Measurements from ENCODE around the gene GRAP.
"Not testable (repeated sequence)": the region's sequence is repeated elsewhere in the genome, so short reads cannot be mapped to it uniquely, and the experiment has no call there.

The GRAP gene

DNA sequence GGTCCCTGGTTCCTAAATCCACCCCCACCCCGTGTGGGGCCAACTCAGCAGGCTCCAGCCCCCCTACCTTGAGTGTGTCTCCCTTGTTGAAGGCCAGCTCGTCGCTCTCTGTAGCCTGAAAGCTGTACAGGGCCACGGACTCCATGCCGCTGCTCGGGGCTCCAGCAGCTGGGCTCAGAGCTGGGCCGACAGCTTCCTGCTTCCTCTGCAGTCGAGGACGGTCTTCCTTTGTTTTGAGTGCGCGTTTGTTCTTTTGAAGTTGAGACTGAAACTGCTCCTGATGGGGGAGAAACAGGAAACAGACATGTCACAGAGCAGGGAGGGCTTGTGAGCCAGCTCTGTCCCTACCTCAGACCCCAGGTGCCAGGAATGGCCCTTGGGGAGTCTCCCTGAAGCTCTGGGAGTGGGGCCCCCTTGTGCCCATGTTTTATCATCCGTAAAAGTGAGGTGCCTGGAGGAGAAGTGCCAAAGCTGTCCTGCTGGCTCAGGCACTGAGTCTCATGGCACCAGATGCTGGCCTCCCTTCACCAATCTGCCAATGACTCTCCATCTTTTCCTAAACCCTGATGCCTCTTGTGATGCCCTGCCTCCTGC, at the start of gene GRAP:
Gene GRAP (minus strand): TSS at position 176 of the 594 bp plus-strand sequence. CDS start 31 bp downstream, at position 145.
- not testable (repeated sequence) for DNase-seq

DNA sequence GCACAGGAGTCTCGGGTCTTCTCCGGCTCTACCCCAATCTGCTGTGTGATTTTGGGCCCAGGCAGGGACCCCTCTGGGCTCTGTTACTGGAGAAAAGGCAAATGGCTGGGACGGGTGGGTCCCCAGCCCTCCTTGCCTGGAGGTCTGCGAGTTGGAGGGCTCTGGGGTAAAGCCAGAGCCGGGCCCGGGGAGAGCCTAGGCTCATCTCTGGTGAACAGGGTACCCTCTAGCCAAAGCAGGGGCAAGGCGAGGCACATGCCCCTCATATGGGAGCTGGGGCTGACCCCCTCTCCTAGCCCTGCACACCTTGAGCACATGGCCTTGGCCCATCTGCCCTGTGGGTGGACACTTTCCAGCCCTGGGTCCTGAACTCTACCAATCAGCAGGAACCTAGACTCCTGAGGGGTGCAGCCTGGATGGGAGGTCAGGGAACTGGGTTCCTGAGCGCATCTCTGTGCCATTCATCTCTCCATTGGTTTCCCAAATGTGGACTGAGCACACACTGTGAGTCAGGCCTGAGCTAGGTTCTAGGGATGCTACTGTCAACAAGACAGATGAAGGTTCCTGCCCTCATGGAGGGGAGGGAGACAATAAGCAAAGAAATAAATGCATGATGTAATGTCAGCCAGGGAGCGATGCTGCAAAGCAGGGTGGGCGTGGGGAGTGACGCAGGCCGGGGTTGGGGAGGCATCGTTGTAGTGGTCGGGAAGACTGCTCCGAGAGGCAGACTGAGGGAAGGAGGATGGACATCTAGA, 47.1 kb upstream of the GRAP start:
- not testable (repeated sequence) for DNase-seq

DNA sequence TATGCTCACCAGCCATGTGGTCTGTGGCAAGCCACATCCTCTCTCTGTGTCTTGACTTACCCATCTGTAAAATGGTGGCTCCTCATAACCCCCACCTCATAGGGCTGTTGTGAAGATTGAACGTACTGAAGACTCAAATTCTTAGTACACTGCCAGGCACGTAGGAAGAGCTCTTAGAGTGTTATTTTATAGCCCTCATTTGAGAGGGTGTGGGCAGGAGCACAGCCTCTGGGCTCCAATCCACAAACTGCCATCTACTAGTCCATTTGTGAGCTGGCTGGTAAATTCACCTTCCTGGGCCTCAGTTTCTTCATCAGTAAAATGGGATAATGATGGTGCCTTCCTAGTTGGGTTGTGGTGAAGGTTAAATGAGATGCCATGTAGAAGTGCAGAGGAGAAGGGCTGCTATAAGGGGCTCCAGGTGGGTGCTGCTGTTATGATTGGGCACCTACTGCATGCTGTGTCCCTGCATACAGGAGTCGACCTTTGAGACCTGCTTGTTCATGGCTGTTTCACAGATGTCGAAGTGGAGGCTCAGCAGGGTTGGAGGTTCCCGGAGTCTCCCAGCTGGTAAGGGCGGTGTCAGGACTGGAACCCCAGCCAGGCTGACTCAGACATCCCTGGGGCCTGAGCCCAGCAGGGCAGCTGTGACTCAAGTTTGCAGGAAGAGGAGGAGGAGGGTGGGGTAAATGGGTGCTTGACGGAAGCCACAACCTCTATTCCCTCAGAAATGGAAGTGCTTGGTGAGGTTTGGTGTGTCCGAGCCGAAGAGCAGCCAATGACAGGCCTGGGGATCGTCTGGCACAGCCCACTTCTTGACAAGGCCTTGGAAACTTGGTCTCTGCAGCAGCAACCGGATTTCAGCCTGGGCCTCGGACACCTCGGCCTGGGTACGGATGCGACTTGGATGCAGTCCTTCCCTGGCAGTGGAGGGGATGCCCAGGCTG, 46.3 kb upstream of the GRAP start:
- DNase-seq: not testable (repeated sequence)

DNA sequence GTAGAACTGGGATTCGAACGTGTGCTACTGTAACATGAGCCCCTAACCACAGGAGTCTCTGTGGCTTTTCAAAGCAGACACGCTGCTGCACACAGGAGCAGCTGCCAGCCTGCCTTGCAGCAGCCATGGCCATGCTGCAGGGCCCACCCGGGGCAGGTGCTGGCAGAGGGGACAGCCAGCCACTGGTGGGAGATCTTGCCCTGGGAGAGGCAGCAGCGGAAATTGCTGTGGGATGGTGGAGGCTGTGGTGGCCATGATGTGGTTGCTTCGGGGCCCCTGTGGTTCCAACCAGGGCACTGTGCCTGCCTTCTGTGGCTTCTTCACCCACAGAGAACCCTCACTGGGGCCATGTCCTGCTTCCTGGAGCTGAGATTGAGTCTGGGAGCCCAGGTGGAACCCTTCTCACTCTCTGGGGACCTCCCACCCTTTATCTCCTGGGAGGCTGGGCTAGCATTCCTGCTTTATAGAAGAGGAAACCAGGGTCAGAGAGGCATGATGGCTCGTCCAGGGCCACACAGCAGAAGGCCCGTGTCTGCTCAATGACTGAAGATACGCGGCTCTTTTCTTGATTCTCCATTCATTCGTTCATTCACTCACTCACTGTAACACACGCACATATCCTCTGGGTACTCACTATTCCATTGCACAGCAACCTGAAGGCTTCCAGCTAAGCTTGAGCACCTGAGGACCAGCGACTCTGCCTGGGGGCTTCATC, 43.5 kb upstream of the GRAP start:
- not testable (repeated sequence) for DNase-seq

DNA sequence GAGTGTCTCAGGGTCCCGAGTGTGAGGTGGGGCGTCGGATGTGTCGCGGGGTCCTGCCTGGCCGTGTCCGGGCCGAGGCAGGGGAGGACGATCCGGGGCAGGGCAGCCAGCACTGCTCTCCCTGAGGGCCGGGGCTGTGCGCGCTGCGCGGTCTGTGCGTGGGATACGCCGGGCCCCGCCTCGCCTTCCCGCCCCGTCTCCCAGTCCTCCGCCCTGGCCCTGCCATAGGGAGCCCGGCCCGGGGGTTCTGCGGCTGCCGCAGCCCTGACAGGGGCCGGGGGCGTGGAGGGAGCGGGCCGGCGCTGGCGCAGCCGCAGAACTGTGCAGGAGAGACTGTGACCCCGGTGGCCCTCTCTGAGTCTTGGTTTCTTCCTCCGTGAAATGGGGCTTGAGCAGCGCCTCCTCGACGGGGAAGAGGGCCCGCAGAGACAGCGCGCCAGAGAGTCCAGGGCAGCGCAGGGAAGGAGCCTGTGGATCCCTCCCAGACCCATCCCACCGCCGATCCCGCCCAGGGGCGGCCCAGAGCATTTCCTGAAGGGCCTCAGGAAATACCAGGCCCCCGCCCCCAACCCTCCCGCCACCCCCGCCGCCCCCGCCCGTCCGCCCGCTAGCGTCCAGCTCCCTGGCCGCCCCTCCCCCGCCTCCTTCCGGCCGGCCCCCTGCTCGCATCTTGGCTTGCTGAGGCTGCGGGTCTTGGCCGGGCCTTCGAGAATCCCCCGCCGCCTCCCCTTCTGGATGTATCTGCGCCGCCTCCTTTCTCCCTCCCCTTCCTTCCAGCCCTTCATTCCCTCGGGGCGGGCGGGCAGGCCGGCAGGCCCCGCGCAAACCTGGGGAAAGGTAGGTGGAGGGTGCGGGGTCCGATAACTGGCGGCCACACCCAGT, 42.3 kb upstream of the GRAP start:
- DNase-seq: not testable (repeated sequence)

DNA sequence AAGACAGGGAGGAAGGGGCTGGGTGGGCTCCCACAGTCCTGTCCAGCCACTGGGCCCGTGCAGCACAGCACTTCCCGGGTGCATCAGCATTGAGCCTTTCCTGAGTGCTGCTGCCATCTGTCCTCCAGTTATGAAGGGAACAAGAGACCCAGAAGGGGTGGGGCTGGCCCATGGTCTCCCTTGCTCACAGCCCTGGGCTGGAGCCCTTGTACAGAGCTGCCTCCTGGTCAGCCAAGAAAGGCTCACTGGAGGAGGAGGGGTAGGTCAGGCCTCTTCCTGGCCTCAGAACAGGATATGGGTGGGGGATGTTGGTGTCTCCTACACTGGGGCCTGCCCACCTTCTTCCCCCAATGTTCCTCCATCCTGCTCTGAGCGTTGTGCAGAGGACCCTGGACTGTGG, 30.6 kb upstream of the GRAP start:
- DNase-seq: not testable (repeated sequence)

DNA sequence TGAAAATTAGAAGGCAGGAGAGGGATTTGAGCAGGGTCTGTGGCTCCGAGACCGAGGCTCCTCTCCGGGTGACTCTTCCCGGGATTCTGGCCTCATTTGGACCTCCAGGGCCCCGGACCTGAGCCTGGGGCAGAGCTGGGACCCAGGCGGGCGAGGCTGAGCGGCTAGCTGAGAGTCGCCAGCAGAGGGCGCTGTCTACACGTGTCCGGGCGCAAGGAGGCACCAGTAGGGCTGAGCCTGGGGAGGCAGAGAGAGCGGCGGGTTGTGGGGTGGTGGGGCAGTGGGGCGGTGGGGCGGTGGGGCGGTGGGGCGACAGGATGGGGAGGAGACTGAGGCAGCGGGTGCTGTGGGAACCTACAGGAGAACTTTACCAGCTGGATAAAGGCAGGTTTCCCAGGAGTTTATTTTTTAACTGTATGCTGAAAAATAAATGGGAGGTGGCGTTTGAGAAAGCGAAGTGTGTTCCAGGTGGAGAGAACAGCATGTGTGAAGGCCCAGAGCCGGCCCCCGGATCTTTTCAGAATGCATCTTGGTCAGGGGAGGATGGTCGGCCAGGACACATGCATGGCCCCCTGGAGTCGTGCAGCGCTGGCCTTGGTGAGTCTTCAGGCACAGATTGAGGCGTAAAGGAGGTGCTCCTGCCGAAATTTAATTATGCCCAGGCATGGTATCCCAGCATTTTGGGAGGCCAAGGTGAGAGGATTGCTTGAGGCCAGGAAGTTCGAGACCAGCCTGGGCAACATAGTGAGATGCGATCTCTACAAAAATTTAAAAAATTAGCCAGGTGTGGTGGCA, 29.8 kb upstream of the GRAP start:
- DNase-seq: not testable (repeated sequence)

DNA sequence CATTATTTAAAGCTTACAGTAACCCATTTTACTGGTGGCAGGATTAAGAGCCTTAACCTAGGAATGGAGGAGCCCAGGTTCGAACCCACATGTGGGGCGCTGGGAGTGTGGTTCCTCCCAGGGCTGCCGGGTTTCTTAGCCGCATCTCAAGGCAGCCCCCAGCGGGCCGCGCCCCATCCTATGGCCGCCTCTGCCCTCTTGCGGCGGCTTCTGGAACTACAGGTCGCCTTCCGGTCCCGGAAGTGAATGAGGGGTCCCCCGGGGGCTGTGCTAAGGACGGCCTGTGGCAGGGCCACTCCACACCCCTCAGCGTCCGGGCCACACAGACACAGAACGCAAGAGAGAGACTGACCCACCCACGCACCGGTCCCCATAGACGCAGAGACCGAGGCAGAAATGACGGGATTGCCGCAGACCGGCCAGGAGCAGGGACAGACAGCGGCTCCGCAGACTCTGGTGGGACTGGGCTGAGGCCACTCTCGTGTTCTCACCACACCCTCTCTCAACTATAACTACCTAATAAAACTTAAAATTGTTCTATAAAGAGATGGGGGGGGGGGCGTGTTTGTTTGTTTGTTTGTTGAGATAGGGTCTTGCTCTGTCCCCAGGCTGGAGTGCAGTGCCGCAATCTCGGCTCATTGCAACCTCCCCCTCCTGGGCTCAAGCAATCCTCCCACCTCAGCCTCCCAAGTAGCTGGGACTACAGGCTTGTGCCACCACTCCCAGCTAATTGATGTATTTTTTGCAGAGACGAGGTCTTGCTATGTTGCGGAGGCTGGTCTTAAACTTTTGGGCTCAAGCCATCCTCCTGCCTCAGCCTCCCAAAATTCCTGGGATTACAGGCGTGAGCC, 23.8 kb upstream of the GRAP start:
- DNase-seq: not testable (repeated sequence)

DNA sequence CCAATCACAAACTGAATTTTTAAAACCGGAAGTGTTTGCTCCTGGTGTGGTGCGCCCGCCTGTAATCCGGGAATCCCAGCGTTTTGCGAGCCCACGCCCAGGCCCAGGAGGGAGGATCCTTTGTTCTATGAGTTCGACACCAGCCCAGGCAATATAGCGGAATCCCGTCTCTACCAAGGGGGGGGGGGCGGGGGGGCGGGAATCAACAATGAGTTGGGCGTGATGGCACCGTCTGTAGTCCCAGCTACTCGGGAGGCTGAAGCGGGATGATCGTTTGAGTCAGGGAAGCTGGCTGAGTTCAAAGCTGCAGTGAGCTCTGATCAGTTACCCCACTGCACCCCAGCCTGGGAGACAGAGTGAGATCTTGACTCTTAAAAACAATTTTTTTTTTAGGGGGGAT, 17.6 kb upstream of the GRAP start:
- DNase-seq: peak; percentile 0

DNA sequence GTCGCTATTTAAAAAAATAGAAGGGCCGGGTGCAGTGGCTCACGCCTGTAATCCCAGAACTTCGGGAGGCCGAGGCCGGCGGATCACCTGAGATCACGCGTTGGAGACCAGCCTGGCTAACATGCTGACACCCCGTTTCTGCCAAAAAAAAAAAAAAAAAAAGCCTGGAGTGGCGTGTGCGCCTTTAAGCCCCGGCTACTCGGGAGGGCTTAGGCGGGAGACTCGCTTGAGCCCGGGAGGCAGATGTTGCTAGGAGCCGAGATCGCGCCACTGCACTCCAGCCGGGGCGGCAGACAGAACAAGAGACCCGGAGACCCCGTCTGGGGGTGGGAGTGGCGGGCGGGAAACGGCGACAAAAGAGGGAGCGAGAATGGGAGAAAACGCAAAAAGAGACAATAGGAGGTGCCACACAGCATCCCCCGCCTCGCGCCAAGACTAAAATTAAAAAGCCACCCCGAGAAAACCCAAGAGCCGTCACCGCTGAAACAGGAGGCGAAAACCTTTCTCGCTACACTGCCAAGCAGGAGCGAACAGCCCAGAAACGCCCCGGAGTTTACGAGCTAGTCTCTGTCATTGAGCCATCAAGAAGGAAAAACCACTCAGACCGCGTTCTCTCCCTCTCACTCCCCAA, 16.7 kb upstream of the GRAP start:
- DNase-seq: not testable (repeated sequence)

DNA sequence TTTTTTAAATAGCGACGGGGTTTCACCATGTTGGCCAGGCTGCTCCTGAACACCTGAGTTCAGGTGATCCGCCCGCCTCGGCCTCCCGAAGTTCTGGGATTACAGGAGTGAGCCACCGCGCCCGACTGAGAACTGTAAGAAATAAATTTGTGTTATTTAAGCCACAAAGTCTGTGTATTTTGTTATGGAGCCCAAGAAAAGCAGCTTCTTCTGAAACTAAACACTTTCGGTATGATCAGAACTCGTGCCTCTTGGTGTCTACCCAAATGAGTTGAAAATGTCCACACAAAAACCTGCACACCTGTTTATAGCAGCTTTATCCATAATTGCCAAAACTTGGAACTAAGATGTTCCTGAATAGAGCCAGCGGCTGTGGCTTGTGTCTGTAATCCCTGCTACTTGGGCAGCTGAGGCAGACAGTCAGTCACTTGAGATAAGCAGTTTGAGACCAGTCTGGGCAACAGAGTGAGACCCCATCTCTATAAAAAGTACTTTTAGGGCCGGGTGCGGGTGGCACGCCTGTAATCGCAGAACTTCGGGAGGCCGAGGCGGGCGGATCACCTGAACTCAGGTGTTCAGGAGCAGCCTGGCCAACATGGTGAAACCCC, 16.1 kb upstream of the GRAP start:
- not testable (repeated sequence) for DNase-seq

DNA sequence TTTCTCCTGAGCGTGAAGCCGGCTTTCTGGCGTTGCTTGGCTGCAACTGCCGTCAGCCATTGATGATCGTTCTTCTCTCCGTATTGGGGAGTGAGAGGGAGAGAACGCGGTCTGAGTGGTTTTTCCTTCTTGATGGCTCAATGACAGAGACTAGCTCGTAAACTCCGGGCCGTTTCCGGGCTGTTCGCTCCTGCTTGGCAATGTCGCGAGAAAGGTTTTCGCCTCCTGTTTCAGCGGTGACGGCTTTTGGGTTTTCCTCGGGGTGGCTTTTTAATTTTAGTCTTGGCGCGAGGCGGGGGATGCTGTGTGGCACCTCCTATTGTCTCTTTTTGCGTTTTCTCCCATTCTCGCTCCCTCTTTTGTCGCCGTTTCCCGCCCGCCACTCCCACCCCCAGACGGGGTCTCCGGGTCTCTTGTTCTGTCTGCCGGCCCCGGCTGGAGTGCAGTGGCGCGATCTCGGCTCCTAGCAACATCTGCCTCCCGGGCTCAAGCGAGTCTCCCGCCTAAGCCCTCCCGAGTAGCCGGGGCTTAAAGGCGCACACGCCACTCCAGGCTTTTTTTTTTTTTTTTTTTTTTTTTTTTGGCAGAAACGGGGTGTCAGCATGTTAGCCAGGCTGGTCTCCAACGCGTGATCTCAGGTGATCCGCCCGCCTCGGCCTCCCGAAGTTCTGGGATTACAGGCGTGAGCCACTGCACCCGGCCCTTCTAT, 15.4 kb upstream of the GRAP start:
- not testable (repeated sequence) for DNase-seq

DNA sequence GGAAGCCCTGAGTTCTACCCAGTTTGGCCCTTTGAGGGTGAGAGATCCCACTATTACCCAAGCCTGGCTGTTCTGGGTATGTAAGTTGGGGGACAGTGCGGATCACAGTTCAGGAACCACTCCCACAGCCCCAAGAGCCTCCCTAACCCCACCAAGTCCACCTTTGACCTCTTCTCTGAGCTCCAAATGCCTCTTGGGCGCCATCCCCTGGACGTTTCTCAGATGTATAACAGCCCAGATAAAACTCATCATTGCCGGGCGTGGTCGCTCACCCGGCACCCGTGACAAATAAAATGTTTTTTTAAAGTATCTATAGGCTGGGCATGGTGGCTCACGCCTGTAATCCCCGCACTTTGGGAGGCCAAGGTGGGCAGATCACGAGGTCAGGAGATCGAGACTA, 8.7 kb upstream of the GRAP start:
- not testable (repeated sequence) for DNase-seq

DNA sequence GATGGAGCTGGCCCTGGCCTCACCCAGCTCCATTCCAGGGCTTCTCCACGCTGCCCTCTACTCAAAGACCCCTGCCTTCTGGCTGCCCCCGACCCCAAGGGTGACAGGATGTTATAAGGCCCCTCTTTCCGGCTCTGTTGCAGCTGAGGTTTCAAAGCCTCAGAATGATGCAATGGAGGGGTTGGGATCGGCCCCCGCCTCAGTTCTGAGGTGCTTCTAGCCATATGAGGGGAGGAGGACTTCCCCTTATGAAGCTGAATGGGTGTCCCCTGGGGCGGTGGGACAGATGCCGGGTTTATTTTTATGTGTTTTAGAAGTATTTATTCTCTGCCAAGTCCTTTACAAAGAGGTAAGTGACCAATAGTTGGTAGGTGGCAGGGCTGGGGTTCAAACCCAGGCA, 2.1 kb upstream of the GRAP start:
- DNase-seq: not testable (repeated sequence)

DNA sequence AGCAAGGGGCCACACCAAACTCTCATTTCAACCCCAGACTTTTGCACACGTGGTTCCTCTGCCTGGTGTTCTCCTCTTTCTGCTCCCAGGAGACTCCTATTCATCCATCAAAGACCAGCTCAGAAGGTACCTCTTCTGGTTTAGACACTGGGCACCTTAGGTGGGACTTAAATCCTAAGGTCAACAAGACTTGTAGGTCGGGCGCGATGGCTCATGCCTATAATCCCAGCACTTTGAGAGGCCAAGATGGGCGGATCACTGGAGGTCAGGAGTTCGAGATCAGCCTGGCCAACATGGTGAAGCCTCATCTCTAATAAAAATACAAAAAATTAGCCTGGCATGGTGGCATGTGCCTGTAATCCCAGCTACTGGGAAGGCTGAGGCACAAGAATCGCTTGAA, 753 bp upstream of the GRAP start:
- DNase-seq: not testable (repeated sequence)

DNA sequence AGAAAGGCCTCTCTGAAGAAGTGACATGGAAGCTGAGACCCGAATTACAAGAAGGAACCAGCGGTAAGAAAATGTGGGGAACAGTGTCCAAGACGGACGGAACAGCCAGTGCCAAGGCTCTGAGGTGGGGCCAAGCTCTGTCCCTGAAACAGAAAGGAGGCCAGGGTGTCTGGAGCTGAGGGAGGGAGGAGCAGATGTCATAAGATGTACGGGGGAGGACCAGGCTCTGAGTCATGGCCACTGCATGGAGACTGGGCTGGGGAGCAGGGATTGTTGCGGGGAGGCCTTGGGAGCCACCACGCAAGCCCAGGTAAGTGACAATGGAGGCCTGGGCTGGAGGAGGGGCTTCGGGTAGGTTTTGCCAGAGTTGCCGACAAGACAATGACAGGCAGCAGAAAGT, 2.1 kb downstream of the GRAP start:
- not testable (repeated sequence) for DNase-seq

DNA sequence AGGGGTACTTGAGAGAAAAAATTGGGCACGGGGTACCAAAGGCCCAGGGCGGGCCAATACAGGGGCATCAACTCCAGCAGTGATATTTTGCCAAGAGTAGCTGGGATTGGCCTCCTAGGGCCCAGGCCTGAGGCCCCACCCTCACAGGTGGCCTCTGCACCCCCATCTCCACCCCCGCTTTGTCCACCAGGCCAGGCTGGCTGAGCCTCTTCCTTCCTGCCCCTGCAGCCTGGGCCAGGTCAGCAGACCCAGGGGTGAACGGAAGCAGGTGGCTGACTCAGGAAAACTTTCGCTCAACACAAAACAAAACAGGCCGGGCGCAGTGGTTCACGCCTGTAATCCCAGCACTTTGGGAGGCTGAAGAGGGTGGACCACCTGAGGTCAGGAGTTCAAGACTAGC, 3.7 kb downstream of the GRAP start:
- DNase-seq: not testable (repeated sequence)

DNA sequence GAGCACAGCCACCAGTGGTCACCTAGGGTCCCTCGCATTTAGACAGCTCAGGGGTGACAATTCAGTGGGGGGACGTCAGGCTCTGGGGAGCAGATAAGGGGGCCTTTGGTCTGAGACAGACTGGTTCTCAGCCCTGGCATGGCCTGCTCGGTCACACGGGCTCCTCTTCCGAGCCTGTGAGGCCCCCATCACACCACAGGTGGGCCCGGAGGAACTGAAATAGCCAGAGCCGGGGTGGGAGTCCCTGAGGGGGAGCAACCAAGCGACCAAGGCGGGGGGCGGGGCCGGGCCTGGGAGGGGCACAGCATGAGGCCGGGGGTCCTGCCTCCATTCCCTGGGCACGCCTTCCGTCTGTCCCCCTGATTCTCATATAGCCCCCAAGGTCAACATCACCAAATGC, 4.4 kb downstream of the GRAP start:
- not testable (repeated sequence) for DNase-seq

Measured in hematopoietic multipotent progenitor cell treated with erythropoietin and hydrocortisone succinate and interleukin-3 and kit ligand, for 8 days (in vitro differentiated cells).